ENCODE measurements around the gene PFDN4. TPM values are rescaled to one million over a fixed set of nuclear protein-coding genes. Genes with fewer than 3 reads are reported as not detected.

The PFDN4 gene
- total RNA-seq, 1 donor from 2014 or later, result 28.4 TPM

DNA sequence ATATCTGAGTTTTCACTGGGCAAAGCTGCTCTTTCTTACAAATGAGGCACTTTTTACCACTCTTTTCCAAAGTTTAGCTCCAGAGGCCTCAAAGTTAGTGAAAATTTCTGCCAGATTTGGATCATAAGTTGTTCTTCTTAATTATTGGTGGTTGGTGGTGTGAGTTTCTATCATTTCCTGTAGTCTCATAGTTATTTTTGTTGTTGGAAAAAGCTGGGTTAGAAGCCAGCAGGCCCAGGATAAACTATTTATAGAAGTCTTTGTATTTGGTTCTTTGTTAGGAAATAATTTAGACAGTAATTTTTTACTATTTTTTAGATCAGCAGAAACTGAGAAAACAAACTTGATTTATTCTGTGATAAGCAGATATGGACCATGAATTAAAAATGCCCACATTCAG lies 10.6 kb downstream of the PFDN4 start:
- Mint-ChIP-seq H3K4me1 (ENCODE audit: unreplicated experiment) (peaks cover 11% of the 10 kb centered on the region), H3K27ac (no peak overlapping the region), H3K36me3 (peaks cover 12% of the 10 kb centered on the region), H3K27me3 (no peaks in the 10 kb centered on the region), H3K9me3 (no peaks in the 10 kb centered on the region), H3K4me3 (no peak overlapping the region)
- no peak for TF ChIP-seq CTCF (conservative IDR thresholded peaks at IDR 0.05)
- no peak for DNase-seq (ENCODE audit: extremely low spot score, unreplicated experiment)

- Mint-ChIP-seq H3K27ac (no peak overlapping the region), H3K27me3 (no peaks in the 10 kb centered on the region), H3K36me3 (peaks cover 12% of the 10 kb centered on the region), H3K4me3 (no peak overlapping the region), H3K9me3 (no peaks in the 10 kb centered on the region), H3K4me1 (ENCODE audit: unreplicated experiment) (peaks cover 11% of the 10 kb centered on the region)
- no peak for DNase-seq (ENCODE audit: extremely low spot score, unreplicated experiment)
- TF ChIP-seq CTCF (conservative IDR thresholded peaks at IDR 0.05), result peak; percentile 82
These were observed 12.0 kb downstream of the PFDN4 start for GRCh38 chr20:54219751-54220426.

GRCh38 chr20:54220722-54221121 lies 12.8 kb downstream of the PFDN4 start:
- H3K9me3 Mint-ChIP-seq, result no peaks in the 10 kb centered on the region
- H3K27me3 Mint-ChIP-seq, result no peaks in the 10 kb centered on the region
- no peak for DNase-seq (ENCODE audit: extremely low spot score, unreplicated experiment)
- H3K27ac Mint-ChIP-seq, result no peak overlapping the region
- no peak for TF ChIP-seq CTCF (conservative IDR thresholded peaks at IDR 0.05)
- peaks cover 10% of the 10 kb centered on the region for H3K36me3 Mint-ChIP-seq
- no peak overlapping the region for H3K4me3 Mint-ChIP-seq
- peaks cover 11% of the 10 kb centered on the region for H3K4me1 Mint-ChIP-seq (ENCODE audit: unreplicated experiment)

DNA sequence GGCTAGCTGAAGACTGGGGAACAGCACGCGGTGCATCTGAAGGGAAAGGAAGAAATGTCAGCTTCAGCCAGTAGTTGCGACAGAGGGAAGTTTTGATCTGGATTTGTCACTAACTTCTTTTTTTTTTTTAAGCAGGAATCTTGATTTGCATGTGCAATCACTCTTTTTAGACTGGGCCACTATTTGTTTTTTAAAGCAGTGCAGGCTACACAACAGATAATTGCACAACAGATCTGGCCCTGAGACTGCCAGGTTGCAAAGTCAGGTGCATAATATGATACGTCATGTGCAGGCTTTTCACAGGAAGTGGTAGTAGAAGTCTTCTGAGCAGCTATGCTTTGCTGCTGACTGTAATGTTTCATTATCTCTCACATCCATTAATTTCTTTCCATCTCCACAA lies 13.5 kb downstream of the PFDN4 start:
- H3K9me3 Mint-ChIP-seq, result no peaks in the 10 kb centered on the region
- H3K4me1 Mint-ChIP-seq (ENCODE audit: unreplicated experiment), result peaks cover 11% of the 10 kb centered on the region
- H3K36me3 Mint-ChIP-seq, result peaks cover 4% of the 10 kb centered on the region
- no peak overlapping the region for H3K4me3 Mint-ChIP-seq
- no peak overlapping the region for H3K27ac Mint-ChIP-seq
- DNase-seq (ENCODE audit: extremely low spot score, unreplicated experiment), result no peak
- H3K27me3 Mint-ChIP-seq, result no peaks in the 10 kb centered on the region
- no peak for TF ChIP-seq CTCF (conservative IDR thresholded peaks at IDR 0.05)

DNA sequence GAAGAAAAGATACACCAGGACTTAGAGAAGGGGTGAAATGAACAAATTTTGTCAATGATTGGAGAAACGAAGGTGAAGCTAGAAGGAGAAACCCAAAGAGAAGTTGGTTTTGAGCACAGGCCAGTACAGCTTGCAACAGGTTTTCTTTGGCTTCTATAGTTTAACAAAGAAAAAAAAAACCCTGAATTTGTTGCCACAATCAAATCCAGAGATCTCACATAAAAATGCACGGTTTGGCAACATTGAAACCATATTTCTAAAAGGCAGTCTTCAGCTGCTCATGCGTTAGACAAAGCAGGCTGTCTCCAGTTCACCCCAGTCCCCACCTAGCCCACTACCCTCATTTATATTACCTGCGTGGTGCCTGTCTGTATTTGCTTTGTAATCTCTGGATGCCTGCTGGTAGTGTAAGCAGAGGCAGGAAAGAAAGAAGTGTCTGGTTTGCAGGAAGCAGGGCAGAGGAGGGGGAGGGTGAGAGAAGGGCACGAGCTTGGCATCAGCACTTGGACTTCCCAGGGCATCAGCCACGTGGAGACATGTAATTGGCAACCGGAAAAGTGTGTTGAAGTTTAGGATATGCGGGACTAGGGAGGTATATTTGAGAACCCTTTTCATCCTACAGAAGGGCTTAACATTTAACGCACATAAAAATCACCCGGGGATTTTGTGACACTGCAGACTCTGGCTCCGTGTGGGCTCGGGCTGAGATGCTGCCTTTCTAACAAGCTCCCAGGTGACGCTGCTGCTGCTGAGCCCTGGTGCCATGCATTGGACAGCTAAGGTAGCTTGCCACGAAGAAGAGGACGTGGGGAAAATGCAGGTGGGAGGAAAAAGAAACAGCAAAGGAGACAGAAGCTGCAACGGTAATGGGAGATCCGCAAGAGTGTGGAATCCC lies 14.4 kb downstream of the PFDN4 start:
- no peaks in the 10 kb centered on the region for H3K36me3 Mint-ChIP-seq
- no peak for TF ChIP-seq CTCF (conservative IDR thresholded peaks at IDR 0.05)
- no peak overlapping the region for H3K27ac Mint-ChIP-seq
- no peaks in the 10 kb centered on the region for H3K9me3 Mint-ChIP-seq
- no peaks in the 10 kb centered on the region for H3K27me3 Mint-ChIP-seq
- H3K4me3 Mint-ChIP-seq, result no peak overlapping the region
- peaks cover 11% of the 10 kb centered on the region for H3K4me1 Mint-ChIP-seq (ENCODE audit: unreplicated experiment)
- no peak for DNase-seq (ENCODE audit: extremely low spot score, unreplicated experiment)
